Epithelial cell of proximal tubule (primary cell): Measurements from ENCODE around the gene ALDH4A1. TPM values are rescaled to one million over a fixed set of nuclear protein-coding genes. Genes with fewer than 3 reads are reported as not detected.

Experiments
- DNase-seq: peaks from one replicate; pipeline ENCODE4 v3.0.0-alpha.2; 2011; ENCODE audit warnings: low read depth
- H3K4me3 ChIP-seq: 2 replicates; pipeline ENCODE4 v1.5.1; 2011; ENCODE audit warnings: low read depth, mild to moderate bottlenecking, low read length
- CTCF ChIP-seq: conservative IDR thresholded peaks from 2 replicates; pipeline ENCODE4 v1.5.1; 2012; ENCODE audit warnings: low read depth, mild to moderate bottlenecking, low read length
- total RNA-seq: library from RNA; depleted of rRNA; stranded (reverse); fragments of >200 nt; gene quantifications from 2 replicates; pipeline ENCODE4 v1.2.3, GENCODE V29; 2015

Gene ALDH4A1
- total RNA-seq, 1 donor from 2014 or later, result 15.2 TPM

- no peak for TF ChIP-seq CTCF
- DNase-seq, result no peak
- H3K4me3 ChIP-seq, result no peak overlapping the region
Observed at GRCh38 chr1:18948048-18948912, 45.9 kb upstream of the ALDH4A1 start.

GRCh38 chr1:18947570-18947969, 45.2 kb upstream of the ALDH4A1 start:
- no peak overlapping the region for H3K4me3 ChIP-seq
- no peak for DNase-seq
- TF ChIP-seq CTCF, result no peak

GRCh38 chr1:18946550-18947381, 44.4 kb upstream of the ALDH4A1 start:
- no peak for DNase-seq
- no peak for TF ChIP-seq CTCF
- H3K4me3 ChIP-seq, result no peak overlapping the region

- TF ChIP-seq CTCF, result no peak
- no peak overlapping the region for H3K4me3 ChIP-seq
- DNase-seq, result no peak
Observed at GRCh38 chr1:18945401-18945849, 43.1 kb upstream of the ALDH4A1 start.

GRCh38 chr1:18944810-18945209, 42.5 kb upstream of the ALDH4A1 start:
- H3K4me3 ChIP-seq, result no peak overlapping the region
- DNase-seq, result no peak
- TF ChIP-seq CTCF, result no peak

GRCh38 chr1:18943914-18944572, 41.7 kb upstream of the ALDH4A1 start:
- TF ChIP-seq CTCF, result no peak
- DNase-seq, result no peak
- H3K4me3 ChIP-seq, result no peak overlapping the region
